ENCODE results near the gene CCNO.

CCNO gene

DNA sequence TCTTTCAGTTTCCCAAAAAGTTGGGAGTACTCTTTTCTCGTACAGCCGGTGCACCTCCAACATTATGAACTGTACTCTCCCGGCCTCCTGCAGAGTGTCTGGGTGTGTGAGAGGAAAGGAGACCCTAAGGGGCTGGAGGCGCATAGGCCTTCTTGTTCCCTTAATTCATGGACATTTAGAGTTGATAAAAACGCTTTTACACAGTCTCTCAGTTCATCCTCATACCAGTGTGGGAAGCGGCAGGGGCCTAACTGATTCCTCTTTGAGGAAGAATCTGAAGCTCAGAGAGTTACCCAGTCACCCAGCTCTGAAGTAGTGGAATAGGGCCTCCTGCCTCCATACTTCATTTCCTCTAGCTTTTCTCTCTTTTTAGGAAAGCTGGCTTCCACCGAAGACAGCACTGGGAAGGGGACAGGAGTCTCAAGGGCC lies 9.6 kb downstream of the CCNO start:
- in situ Hi-C loops (cut with HindIII; ENCODE audit: low sequenced_read_pairs): no loop called here

DNA sequence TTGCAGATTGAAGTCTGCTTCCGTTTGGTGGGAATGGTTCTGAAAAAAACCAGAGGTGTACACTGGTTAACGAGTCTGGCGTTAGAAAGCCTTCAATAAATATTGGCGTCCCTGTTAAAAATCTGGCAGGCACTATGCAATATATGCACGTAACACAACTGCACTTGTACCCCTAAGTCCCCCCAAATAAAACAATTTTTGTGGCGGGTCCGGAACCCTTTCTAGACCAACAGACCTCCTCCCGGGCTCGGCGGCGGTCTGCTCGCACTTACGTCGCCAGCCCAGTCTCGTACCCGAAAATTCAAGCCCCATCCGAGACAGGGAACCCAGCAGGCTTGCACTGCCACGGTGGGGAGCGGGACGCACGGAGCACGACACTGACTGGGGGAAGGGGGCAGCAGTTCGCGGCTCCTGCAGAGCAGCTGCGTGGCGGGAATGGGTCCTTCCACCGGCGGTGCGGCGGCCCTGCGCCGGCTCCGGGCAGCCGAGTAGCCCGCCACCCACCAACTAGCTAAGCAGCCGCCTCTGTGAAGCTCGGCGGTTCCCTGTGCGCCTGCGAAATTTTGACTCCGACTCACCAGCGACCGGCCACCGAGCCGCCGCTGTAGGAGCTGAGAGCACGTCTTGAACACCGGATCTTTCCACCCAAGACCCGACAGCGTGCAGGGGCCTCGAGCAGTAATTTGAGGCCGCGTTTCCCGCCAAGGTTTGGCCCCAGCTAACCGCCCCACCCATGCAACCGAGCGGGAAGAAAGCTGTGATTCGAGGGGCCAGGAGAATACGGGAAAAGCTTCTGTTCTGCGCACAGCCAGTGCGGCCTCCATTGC lies 10.2 kb downstream of the CCNO start:
- in situ Hi-C loops (cut with HindIII; ENCODE audit: low sequenced_read_pairs): no loop called here

GRCh38 chr5:55222092-55222984 lies 11.1 kb downstream of the CCNO start:
- in situ Hi-C loops (cut with HindIII; ENCODE audit: low sequenced_read_pairs): no loop called here

- in situ Hi-C loops (cut with HindIII; ENCODE audit: low sequenced_read_pairs): no loop called here
Measured at GRCh38 chr5:55220433-55221185, 12.8 kb downstream of the CCNO start.

GRCh38 chr5:55219770-55220169 lies 13.6 kb downstream of the CCNO start:
- in situ Hi-C loops (cut with HindIII; ENCODE audit: low sequenced_read_pairs): no loop called here

GRCh38 chr5:55218967-55219366 lies 14.4 kb downstream of the CCNO start:
- in situ Hi-C loops (cut with HindIII; ENCODE audit: low sequenced_read_pairs): no loop called here

GRCh38 chr5:55211184-55211874 lies 22.1 kb downstream of the CCNO start:
- in situ Hi-C loops (cut with HindIII; ENCODE audit: low sequenced_read_pairs): no loop called here

GRCh38 chr5:55205001-55205400 lies 28.4 kb downstream of the CCNO start:
- in situ Hi-C loops (cut with HindIII; ENCODE audit: low sequenced_read_pairs): no loop called here

DNA sequence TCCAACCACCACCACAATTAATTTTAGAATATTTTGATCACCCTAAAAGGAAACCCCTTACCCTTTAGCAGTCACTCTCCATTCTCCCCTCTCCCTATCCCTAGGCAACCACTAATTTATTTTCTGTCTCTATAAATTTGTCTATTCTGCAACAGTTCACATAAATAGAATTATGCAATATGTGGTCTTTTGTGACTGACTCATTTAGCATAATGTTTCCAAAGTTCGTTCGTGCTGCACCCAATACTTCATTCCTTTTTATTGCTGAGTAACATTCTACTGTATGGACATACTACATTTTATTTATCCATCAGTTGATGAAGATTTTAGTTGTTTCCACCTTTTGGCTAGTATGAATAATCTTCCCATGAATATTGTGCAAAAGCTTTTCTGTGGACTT lies 42.2 kb downstream of the CCNO start:
- in situ Hi-C loops (cut with HindIII; ENCODE audit: low sequenced_read_pairs): no loop called here

DNA sequence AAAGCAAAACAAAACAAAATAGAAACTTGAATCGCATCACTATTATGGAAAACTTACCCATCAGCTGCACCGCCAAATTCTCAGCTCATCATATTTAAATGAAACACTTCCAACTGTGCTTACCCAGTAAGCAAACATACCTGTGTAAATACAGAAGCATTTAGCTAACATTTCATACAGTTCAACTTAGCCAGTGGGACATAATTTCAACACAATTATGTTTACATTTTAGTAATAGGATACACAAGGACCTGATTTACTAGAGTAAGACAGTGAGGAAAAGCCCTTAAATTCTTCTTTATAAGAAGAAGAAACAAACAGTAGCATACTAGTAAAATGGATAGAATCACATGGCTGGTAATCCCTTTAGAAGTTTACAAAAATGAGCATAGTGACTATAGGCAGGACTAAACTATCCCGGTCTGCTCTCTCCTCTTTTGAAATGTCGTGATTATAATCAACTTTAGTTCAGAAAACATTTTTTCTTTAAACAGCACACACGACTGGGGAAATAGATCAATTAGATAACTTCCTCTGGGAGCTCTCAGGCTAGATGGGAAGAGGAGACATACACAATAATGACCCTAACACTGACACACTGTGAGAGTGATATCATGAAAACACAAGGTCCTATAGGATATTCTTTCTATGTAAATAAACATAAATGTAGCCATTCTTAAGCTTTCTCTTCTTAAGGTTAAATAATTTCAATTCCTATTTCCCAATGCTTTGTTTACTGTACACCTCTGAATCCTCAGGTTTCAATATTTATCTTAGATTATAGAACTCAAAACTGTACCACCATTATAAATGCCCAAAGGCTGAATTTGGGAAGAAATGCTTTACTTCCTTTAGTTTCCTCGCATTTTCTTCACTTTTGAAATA lies 44.5 kb downstream of the CCNO start:
- in situ Hi-C loops (cut with HindIII; ENCODE audit: low sequenced_read_pairs): no loop called here

DNA sequence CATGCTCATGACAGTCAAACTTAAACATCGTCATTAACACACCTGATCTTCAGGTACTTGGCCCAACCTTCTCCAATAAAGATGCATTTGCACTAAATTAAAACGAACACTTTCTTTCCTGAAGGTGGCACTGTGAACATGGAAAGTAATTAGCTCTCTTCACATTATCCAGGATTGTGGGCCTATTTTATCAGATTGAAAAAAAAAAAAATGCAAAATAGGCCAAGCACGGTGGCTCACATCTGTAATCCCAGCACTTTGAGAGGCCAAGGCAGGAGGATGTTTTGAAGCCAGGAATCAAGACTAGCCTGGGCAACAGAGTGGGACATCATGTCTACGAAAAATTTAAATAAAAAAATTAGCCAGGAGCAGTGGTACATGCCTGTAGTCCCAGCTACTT lies 46.0 kb downstream of the CCNO start:
- in situ Hi-C loops (cut with HindIII; ENCODE audit: low sequenced_read_pairs): no loop called here

Data from DLD1 (cell line).